Measurements from ENCODE around the gene IMMP2L. TPM values are rescaled to one million over a fixed set of nuclear protein-coding genes. Genes with fewer than 3 reads are reported as not detected.

IMMP2L gene
- total RNA-seq, 1 experiment from 2014 or later: 226 TPM

DNA sequence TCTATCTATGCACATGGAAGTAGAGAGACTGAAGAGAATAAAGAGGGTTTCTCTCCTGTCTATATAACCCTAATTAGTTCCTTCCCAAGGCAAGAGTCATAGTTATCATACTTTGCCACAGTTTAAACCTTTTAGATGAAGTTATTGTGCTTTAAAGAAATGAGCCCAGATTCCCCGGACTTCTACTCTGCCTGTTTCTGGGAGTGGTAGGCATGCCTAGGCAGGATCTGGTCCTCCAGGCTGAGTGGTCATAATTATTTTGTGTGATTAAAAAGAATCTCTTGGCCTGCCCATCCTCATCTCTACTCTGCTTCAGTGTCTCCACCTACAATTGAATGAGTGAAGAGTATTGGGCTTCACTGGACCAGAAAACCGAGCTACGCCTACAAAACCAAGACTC, 179.2 kb downstream of the IMMP2L start:
- in situ Hi-C loops (cut with HindIII; ENCODE audit: low pct_unique_long_range_greater_than_20kb, low sequenced_read_pairs): no loop called here
- no peak for DNase-seq (ENCODE audit: low read depth)

GRCh38 chr7:111381590-111381989, 180.7 kb downstream of the IMMP2L start:
- in situ Hi-C loops (cut with HindIII; ENCODE audit: low pct_unique_long_range_greater_than_20kb, low sequenced_read_pairs): no loop called here

GRCh38 chr7:111380945-111381344, 181.3 kb downstream of the IMMP2L start:
- DNase-seq (ENCODE audit: low read depth): no peak
- in situ Hi-C loops (cut with HindIII; ENCODE audit: low pct_unique_long_range_greater_than_20kb, low sequenced_read_pairs): no loop called here

More at GRCh38 chr7:111381590-111381989, 180.7 kb downstream of the IMMP2L start:
- DNase-seq (ENCODE audit: low read depth): no peak

GRCh38 chr7:111374027-111374426, 188.3 kb downstream of the IMMP2L start:
- no peak for DNase-seq (ENCODE audit: low read depth)
- in situ Hi-C loops (cut with HindIII; ENCODE audit: low pct_unique_long_range_greater_than_20kb, low sequenced_read_pairs): no loop called here

DNA sequence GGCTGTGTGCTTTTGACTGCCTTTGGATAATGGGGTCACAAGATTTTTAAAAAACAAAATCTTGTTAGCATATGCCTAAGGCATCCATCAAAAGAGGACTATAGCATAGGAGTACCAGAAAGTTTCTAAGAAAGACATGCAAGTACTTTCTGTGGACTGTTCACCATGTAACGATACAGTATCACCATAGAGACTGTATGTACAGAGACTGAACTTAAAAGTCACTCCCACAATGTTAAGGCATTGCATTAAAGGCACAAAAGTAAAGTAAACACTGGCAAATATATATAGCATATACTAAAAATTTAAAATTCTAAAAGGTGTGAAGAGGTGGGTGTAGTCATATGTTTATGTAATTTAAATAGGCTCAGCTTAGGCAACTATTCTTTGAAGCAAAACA, 190.9 kb downstream of the IMMP2L start:
- in situ Hi-C loops (cut with HindIII; ENCODE audit: low pct_unique_long_range_greater_than_20kb, low sequenced_read_pairs): no loop called here
- no peak for DNase-seq (ENCODE audit: low read depth)

DNA sequence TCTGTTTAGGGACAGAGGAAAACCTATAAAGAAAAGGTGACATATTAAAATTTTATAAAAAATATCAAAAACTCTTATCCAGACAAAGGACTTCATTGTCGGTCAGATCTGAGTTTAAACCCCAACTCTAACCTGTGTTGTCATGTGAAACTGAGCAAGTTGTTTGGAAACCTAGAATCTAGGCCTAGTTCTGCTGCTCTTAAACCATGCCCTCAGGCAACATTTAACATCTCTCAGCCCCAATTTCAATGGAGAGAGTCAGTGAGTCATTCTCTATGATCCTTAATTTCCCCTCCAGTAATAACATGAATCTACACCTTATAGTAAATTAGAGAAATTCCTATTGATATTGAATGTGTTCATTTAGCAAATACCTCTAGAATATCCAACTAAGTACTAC, 192.3 kb downstream of the IMMP2L start:
- in situ Hi-C loops (cut with HindIII; ENCODE audit: low pct_unique_long_range_greater_than_20kb, low sequenced_read_pairs): no loop called here
- DNase-seq (ENCODE audit: low read depth): no peak

- DNase-seq (ENCODE audit: low read depth): no peak
- in situ Hi-C loops (cut with HindIII; ENCODE audit: low pct_unique_long_range_greater_than_20kb, low sequenced_read_pairs): no loop called here
These were observed 193.8 kb downstream of the IMMP2L start for GRCh38 chr7:111368381-111369065.

DNA sequence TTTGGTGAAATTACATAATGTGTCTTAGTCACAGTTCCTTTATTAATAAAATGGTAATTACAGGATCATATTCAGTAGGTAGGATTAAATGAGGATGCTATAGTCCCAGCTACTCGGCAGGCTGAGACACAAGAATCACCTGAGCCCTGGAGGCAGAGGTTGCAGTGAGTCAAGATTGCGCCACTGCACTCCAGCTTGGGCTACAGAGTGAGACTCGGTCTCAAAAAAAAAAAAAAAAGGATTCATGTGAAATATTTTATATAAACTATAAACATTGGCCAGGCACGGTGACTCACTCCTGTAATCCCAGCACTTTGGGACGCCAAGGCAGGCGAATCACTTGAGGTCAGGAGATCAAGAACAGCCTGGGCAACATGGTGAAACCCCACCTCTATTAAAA, 197.9 kb downstream of the IMMP2L start:
- in situ Hi-C loops (cut with HindIII; ENCODE audit: low pct_unique_long_range_greater_than_20kb, low sequenced_read_pairs): no loop called here

GRCh38 chr7:111363099-111363498, 199.2 kb downstream of the IMMP2L start:
- in situ Hi-C loops (cut with HindIII; ENCODE audit: low pct_unique_long_range_greater_than_20kb, low sequenced_read_pairs): no loop called here

More for the DNA sequence above, 197.9 kb downstream of the IMMP2L start:
- DNase-seq (ENCODE audit: low read depth): peak; percentile 36

DNA sequence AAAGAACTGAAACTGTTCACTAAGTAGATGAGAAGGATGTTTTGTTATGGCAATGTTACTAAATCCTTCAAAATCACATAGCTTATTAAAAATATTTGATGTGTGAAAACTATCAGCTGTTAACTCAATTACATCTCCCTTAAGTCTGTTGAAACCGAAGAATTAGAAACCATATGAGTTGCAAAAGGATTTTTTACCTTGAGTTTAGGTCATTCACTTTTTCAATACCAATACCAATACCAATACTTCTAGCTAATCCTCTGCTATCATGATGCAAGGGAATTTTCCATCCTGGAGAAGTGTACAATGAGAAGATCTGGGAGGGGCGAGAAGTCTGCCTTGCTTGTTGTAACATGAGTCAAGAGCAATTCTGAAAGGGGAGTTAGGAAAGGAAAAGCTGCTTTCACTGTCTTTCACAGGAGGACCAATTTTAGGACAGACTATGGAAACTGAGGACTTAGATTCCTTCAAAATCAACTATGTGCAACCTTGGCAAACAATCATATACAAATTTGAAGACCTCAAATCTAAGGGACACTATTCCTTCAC, 199.7 kb downstream of the IMMP2L start:
- in situ Hi-C loops (cut with HindIII; ENCODE audit: low pct_unique_long_range_greater_than_20kb, low sequenced_read_pairs): no loop called here
- DNase-seq (ENCODE audit: low read depth): no peak

More at GRCh38 chr7:111363099-111363498, 199.2 kb downstream of the IMMP2L start:
- DNase-seq (ENCODE audit: low read depth): no peak

- in situ Hi-C loops (cut with HindIII; ENCODE audit: low pct_unique_long_range_greater_than_20kb, low sequenced_read_pairs): no loop called here
- DNase-seq (ENCODE audit: low read depth): no peak
These were observed 203.4 kb downstream of the IMMP2L start for GRCh38 chr7:111358915-111359314.

- DNase-seq (ENCODE audit: low read depth): no peak
- in situ Hi-C loops (cut with HindIII; ENCODE audit: low pct_unique_long_range_greater_than_20kb, low sequenced_read_pairs): no loop called here
These were observed 204.6 kb downstream of the IMMP2L start for GRCh38 chr7:111357691-111358090.

DNA sequence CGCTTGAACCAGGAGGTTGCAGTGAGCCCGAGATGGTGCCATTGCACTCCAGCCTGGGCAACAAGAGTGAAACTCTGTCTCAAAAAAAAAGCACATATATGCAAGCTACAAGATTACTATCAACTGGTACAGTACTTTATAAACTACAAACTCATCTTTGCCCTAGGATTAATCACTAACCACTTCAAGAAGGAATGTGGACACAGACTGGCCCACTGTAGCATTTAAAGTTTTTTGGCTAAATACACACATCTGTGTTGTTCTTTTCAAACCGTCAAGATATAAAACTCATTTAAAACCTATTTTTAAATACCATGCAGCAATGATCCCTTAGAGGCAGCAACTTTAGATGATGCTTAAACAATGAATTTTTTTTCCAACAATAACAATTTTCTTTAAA, 205.4 kb downstream of the IMMP2L start:
- in situ Hi-C loops (cut with HindIII; ENCODE audit: low pct_unique_long_range_greater_than_20kb, low sequenced_read_pairs): no loop called here
- no peak for DNase-seq (ENCODE audit: low read depth)

- no peak for DNase-seq (ENCODE audit: low read depth)
- in situ Hi-C loops (cut with HindIII; ENCODE audit: low pct_unique_long_range_greater_than_20kb, low sequenced_read_pairs): no loop called here
These were observed 210.0 kb downstream of the IMMP2L start for GRCh38 chr7:111352319-111352718.

GRCh38 chr7:111346219-111346618, 216.1 kb downstream of the IMMP2L start:
- DNase-seq (ENCODE audit: low read depth): no peak
- in situ Hi-C loops (cut with HindIII; ENCODE audit: low pct_unique_long_range_greater_than_20kb, low sequenced_read_pairs): no loop called here

DNA sequence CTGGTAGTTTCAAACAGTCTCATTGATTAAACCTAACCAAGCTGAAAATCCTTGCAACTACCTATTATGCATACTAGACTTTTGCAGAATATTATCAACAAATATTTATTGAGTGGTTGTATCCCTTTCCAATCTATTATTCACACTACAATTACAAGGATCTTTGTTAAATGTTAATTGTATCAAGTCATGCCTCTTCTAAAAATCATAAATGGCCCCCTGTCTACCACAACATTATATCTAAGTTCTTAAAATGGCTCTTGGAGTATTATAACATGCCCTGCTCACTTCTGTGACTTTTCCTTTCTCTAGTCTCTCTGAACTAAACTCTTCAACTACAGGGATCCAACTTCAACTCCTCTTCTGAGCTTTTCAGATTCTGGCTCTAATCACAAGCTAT, 219.3 kb downstream of the IMMP2L start:
- DNase-seq (ENCODE audit: low read depth): no peak
- in situ Hi-C loops (cut with HindIII; ENCODE audit: low pct_unique_long_range_greater_than_20kb, low sequenced_read_pairs): no loop called here

DNA sequence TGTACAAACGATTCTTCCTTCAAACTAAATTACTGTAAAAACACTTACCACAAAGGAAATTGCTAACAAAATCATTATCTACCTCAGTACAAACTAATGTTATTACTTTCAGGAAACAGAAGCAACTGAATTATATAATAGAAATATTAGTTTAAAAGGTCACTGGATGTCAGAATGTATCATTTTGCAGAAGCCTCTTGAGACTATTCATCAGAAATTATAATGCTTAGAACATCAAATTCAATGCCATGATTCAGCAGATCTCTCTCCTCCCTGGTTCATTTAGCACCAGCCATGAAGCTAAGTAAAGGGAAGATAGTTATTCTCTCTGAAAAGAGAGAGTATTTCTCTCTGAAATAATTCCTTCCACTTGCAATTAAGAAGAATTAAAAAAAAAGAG, 223.3 kb downstream of the IMMP2L start:
- no peak for DNase-seq (ENCODE audit: low read depth)
- in situ Hi-C loops (cut with HindIII; ENCODE audit: low pct_unique_long_range_greater_than_20kb, low sequenced_read_pairs): no loop called here

DNA sequence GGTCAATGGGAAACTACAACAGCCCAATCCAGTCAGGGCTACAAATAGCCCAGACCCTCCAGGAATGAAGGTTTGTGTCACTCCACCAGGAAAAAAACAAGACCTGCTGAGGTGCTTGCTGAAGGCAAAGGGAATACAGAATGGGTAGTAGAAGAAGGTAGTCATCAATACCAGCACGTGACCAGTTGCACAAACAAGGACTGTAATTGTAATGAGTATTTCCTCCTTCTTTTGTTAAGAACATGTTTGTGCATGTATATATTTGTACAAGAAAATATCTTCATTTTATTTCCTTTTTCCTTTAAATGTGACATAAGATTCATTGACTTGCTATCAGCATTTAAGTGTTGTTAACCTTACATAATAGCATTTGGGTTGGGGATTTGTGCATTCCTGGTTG, 229.3 kb downstream of the IMMP2L start:
- in situ Hi-C loops (cut with HindIII; ENCODE audit: low pct_unique_long_range_greater_than_20kb, low sequenced_read_pairs): no loop called here
- no peak for DNase-seq (ENCODE audit: low read depth)

DNA sequence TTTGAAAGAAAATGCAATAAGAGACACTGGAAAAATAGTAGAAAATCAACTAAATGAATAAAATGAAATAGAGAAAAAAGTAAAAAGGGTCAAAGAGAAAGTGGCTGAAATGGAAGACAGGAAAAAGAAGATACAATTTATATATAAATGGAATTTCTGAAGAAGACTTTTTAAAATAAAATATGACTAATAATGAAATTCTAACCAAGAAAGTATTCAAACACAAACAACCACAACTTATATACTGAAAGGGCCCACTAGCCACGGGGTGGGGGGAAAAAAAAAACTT, 232.1 kb downstream of the IMMP2L start:
- DNase-seq (ENCODE audit: low read depth): no peak
- in situ Hi-C loops (cut with HindIII; ENCODE audit: low pct_unique_long_range_greater_than_20kb, low sequenced_read_pairs): no loop called here
